Central memory CD4-positive, alpha-beta T cell (primary cell): ENCODE results near the gene HDAC7.
"Not testable (repeated sequence)": the region's sequence is repeated elsewhere in the genome, so short reads cannot be mapped to it uniquely, and the experiment has no call there.

Source experiments
- DNase-seq: peaks from one replicate; pipeline ENCODE4 v3.0.0; 2022

HDAC7 gene

GRCh38 chr12:47848853-47849252 lies 29.1 kb upstream of the HDAC7 start:
- DNase-seq = no peak

- DNase-seq = no peak
These were observed 26.7 kb upstream of the HDAC7 start for GRCh38 chr12:47846294-47846996.

DNA sequence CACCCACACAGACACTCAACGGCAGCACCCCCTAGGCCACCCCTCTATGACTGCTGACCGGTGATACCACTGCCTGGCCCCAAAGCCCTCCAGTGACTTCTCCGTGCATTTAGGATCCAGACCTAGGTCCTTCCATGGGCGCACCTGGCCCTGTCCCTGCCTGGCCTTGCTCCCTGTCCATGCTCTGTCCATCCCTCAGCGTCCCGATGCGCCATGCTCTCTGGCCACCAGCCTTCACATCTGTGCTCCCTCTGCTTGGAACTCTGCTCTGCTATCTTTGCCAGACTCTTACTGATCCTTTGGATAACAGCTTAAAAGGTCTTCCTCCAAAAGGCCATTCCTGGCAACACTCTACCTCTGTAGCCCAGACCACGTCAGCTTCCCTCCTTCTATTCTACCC lies 25.4 kb upstream of the HDAC7 start:
- DNase-seq = no peak

DNA sequence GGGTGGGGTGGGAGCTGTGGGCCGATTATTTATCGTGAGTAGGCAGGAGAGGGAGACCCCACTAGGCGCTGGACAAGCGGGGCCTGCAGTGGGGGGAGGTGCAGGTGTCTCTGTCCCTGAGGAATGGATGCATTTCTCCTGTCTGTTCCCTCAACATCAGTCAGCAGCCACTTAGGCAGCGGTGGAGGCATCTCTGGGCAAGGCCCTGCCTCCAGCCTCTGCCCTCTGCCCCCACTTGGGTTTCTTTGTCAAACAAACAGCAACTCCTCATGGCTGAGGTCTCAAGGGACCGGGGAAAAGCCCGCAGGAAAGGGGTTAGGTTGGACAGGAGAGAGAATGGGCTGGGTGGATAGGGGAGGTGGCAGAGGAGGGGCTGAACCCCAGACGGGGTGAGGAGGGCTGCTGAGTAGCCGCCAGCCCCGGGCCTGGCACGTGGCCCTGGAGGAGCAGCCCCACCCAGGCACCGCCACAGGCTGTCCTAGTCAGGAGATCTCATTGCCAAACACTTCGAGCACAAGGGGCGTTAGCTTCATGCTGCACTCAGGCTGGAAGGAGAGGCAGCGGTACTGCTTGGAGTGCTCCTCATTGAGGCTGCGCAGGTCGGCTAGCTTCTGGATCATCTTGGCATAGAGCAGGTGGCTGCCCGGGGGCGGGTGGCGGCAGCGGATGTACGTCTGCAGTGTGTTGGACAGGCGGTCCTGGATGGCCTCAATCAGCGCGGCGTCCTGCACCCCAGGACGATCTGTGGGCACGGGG lies 24.7 kb upstream of the HDAC7 start:
- no peak for DNase-seq

- DNase-seq = no peak
These were observed 23.7 kb upstream of the HDAC7 start for GRCh38 chr12:47843226-47843980.

DNA sequence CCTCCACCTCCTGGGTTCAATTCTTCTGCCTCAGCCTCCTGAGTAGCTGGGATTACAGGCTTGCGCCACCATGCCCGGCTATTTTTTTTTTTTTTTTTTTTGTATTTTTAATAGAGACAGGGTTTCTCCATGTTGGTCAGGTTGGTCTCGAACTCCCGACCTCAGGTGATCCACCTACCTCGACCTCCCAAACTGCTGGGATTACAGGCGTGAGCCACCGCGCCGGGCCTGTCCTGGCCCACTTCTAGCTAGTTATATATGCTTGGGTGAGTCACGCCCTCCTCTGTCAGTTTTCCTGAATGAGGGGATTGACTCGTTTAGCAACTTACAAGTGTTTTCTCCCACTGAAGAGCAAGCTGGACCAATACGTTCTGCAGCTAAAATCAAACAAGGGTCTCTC lies 22.8 kb upstream of the HDAC7 start:
- not testable (repeated sequence) for DNase-seq

- no peak for DNase-seq
These were observed 22.2 kb upstream of the HDAC7 start for GRCh38 chr12:47841910-47842309.

DNA sequence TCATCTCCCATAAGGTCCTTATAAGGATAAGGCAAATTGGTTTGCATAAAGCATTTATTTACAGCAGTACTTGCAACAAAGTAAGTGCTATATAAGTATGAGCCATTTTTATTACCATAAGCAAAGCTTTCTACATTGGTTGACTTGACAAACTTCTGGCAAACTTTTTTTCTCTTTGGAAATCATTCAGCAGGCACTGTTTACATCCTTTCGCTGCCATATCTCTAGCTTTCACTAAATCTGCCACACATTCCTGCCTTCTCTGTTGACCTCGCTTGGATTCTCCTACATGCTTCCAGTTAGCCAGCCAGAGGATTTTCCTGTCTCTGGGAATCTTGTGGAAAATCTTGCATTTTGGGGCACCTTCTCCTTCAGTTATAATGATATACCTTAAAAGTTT lies 21.8 kb upstream of the HDAC7 start:
- no peak for DNase-seq

GRCh38 chr12:47840571-47840970 lies 20.9 kb upstream of the HDAC7 start:
- DNase-seq = no peak

DNA sequence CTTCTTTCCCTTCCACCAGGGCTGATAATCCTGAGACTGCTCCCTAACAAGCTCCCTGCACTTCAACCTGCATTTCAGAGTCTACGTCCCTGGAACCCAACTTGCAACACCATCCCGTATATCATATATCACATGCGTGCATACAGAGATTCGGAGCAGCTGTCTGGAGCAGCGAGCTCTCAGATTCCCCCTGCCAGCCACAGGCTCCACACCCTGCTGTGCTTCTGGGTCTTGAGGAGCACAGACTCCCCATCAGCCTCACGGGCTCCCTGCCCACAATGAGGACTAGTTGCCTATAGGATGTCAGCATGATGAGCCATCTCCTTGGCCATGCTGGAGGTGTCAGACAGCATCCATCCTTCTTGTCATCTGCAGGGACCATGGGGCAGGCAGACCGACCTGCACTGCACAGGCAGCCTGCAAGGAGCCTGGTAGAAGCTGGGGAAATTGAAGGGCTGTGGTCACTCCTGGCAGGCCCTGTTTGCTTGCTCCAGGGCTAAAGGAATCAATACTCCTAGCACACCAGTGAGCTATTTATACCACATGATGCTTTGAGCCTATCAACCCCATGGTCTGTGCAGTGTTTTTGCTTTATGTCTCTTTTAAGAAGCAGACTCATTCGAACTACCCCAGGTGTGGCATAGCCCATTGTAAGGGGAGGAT lies 19.6 kb upstream of the HDAC7 start:
- DNase-seq = no peak

- DNase-seq = no peak
These were observed 18.7 kb upstream of the HDAC7 start for GRCh38 chr12:47838286-47838931.

DNA sequence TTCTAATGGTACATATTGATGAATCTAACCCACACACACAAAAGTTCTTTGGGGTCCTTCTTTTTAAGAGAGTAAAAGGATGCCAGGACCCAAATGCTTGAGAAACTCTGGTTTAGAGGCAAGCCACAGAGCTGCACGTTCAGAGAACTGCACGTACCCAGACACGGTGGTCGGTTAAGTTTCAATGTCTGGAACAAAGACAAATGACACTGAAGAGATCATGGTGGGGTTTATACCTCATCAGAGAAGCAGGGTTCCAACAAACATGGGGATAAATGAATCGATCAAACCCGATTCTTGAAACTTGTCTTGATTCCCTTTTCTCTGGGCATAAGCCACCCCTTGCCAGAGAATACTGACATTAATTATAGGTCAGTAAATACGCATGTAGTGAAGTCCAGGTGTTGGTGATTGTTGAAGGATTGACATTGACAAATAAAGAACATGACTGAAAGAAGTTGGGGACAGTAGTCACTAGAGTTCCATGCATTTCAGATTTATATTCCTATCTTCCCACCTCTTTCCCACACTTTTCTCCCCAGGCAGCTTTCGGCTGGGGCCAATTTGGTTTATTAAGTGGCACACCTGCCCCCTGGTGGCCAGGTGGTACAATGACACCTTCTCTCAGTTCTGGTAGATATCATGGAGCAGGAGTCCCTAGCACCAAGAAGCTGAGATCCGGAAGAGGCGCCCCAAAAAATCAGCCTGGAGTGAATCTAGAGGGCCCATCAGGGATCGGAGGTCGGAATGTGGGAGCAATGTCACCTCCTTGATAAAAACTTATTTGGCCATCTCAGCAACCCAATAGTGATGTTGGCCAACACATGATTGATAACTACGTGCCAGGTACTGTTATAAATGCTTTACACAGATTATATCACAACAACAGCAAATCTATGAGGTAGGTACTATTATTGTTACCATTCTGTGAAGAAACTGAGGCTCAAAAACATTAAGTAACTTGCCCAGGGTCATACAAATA lies 17.8 kb upstream of the HDAC7 start:
- peak; percentile 65 for DNase-seq

DNA sequence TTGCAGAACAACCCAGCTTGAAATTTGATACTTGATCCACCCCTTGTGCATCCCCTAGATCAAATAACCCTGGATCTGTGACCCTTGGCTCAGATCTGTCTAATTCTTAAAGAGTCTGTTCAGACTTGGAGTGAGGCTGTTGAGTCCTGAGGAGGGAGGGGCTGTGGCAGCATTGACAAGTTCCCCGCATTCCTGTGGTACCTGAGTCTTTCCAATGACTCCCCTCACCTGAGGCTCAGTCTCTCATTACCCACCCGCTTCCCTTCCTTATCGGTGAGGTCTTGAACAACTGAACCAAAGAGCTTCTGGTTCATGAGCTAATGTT lies 16.1 kb upstream of the HDAC7 start:
- DNase-seq = no peak

GRCh38 chr12:47835006-47835830 lies 15.5 kb upstream of the HDAC7 start:
- DNase-seq = no peak

GRCh38 chr12:47834199-47834903 lies 14.6 kb upstream of the HDAC7 start:
- DNase-seq = no peak

- DNase-seq = no peak
These were observed 13.9 kb upstream of the HDAC7 start for GRCh38 chr12:47833591-47834012.

GRCh38 chr12:47832263-47832933 lies 12.7 kb upstream of the HDAC7 start:
- DNase-seq = no peak

DNA sequence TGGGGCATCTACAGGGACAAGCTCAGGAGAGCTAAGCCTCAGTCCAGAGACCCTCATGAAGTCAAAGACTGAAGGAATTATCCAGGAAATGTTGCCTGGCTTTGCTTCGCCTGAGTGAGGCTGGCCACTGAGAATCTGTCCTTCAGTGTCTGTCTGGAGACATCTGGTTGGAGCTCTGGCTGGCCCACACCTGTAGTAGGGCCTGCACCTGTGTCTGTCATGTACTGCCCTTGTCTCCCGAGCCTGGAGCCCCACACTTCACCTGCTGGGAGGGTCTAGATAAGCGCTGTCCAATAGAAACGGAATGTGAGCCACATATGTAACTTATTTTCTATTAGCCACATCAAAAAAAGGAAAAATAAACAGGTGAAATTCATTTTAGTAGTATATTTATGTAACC lies 9.9 kb upstream of the HDAC7 start:
- no peak for DNase-seq

DNA sequence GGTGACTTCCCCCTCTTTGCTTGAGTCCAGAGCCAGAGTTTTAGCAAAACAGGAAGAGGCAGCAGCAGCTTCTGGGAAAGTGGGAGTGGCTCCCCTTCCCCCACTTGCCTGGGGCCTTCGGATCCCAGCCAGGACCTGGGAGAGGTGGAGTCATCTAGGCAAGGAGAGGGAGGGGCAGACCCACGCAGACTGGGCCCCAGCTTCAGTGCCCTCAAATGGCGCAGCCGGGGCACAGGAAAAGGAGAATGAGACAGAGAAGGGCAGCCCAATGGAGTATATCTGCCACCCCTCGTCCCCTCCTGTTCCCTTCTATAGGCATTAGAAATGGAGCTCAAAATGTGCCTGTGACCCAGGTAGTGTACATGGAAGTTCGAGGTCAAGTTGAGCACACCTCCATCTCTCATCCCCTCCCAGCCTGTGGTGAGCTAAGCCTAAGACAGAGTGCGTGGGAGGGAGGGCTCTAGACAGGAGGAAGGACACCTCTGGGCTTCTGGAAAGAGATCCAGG lies 9.3 kb upstream of the HDAC7 start:
- DNase-seq = no peak
